Naive thymus-derived CD4-positive, alpha-beta T cell (primary cell): Measurements from ENCODE around the gene MRPL58. TPM values are rescaled to one million over a fixed set of nuclear protein-coding genes. Genes with fewer than 3 reads are reported as not detected.

Source experiments
- ATAC-seq: fragments of 150-1000 bp; cut with Tn5 transposase; 2 replicates; pipeline ENCODE4 v1.10.0; 2021; ENCODE audit warnings: mild to moderate bottlenecking, moderate library complexity
- CTCF ChIA-PET: fragments of 350-600 bp; sonication (Branson Sonifier 250); formaldehyde crosslinking; loops from one replicate; lab custom pipeline; 2021; ENCODE audit warnings: antibody characterized with exemption; lab: Charles Lee
- POLR2A ChIA-PET: fragments of 350-600 bp; sonication (Branson Sonifier 250); formaldehyde crosslinking; loops from one replicate; lab custom pipeline; 2021; ENCODE audit warnings: antibody characterized with exemption, inconsistent platforms; lab: Charles Lee
- DNase-seq, 9 donors: peaks; one replicate each; pipeline versions ENCODE4 v3.0.0 to v3.0.0-alpha.2; 2020 to 2022; ENCODE audit warnings: mixed read lengths in 1 of 9
- H3K27ac ChIP-seq: one replicate; pipeline ENCODE4 v1.7.0; 2013; ENCODE audit warnings: mild to moderate bottlenecking, low read depth, low read length, moderate library complexity
- H3K27me3 ChIP-seq, 2 donors: one replicate each; pipeline ENCODE4 v1.7.0; 2013; ENCODE audit warnings: low read length in 2 of 2, mild to moderate bottlenecking in 2 of 2, moderate library complexity in 2 of 2; ENCODE audit not compliant: control insufficient read depth in 2 of 2, insufficient read depth in 2 of 2
- H3K36me3 ChIP-seq, 3 experiments: 1 replicate in 2 of 3; 2 replicates in 1 of 3; pipeline ENCODE4 v1.7.0; 2013; ENCODE audit warnings: low read length in 3 of 3, mild to moderate bottlenecking in 3 of 3, moderate library complexity in 1 of 3; ENCODE audit not compliant: insufficient read depth in 3 of 3, control insufficient read depth in 2 of 3
- H3K4me1 ChIP-seq, 2 donors: one replicate each; pipeline ENCODE4 v1.7.0; 2013; ENCODE audit warnings: low read length in 2 of 2, mild to moderate bottlenecking in 2 of 2, moderate library complexity in 1 of 2; ENCODE audit not compliant: control insufficient read depth in 2 of 2, insufficient read depth in 2 of 2
- H3K4me3 ChIP-seq: 2 replicates; pipeline ENCODE4 v1.7.0; 2013; ENCODE audit warnings: mild to moderate bottlenecking, low read length
- H3K9me3 ChIP-seq, 3 experiments: 1 replicate in 2 of 3; 2 replicates in 1 of 3; pipeline ENCODE4 v1.7.0; 2013; ENCODE audit warnings: low read length in 3 of 3; ENCODE audit not compliant: control insufficient read depth in 2 of 3
- H3K27ac Mint-ChIP-seq, 9 donors: one replicate each; pipeline ENCODE4 v1.8.0; 2020 to 2022; ENCODE audit warnings: mixed read lengths in 9 of 9, mild to moderate bottlenecking in 8 of 9, moderate library complexity in 5 of 9, inconsistent platforms in 2 of 9
- H3K27me3 Mint-ChIP-seq, 5 donors: one replicate each; pipeline ENCODE4 v1.8.0; 2021 to 2022; ENCODE audit warnings: mixed read lengths in 5 of 5, mild to moderate bottlenecking in 1 of 5
- H3K36me3 Mint-ChIP-seq, 5 donors: one replicate each; pipeline ENCODE4 v1.8.0; 2020 to 2022; ENCODE audit warnings: mixed read lengths in 5 of 5, mild to moderate bottlenecking in 3 of 5, inconsistent platforms in 1 of 5
- H3K4me1 Mint-ChIP-seq, 7 donors: one replicate each; pipeline ENCODE4 v1.8.0; 2020 to 2022; ENCODE audit warnings: mixed read lengths in 7 of 7, mild to moderate bottlenecking in 3 of 7, inconsistent platforms in 1 of 7
- H3K4me3 Mint-ChIP-seq, 10 donors: one replicate each; pipeline ENCODE4 v1.8.0; 2020 to 2022; ENCODE audit warnings: mild to moderate bottlenecking in 10 of 10, mixed read lengths in 10 of 10, moderate library complexity in 6 of 10, inconsistent platforms in 2 of 10
- H3K9me3 Mint-ChIP-seq, 11 donors: one replicate each; pipeline ENCODE4 v1.8.0; 2020 to 2022; ENCODE audit warnings: mixed read lengths in 11 of 11, mild to moderate bottlenecking in 4 of 11, inconsistent platforms in 1 of 11, moderate library complexity in 1 of 11
- intact Hi-C, 2 donors: fragments of 100-400 bp; cut with micrococcal nuclease; formaldehyde crosslinking; loops; one replicate each; pipeline ENCODE4 v1.15.1; 2023
- polyA plus RNA-seq, 2 donors: library from polyadenylated mRNA; unstranded; fragments of 300-500 nt; fragmentation: Illumina TruSeq; gene quantifications; one replicate each; pipeline ENCODE4 v1.2.3, GENCODE V29; 2021
- total RNA-seq, 6 experiments: library from RNA in 5 of 6; stranded (reverse) in 5 of 6; gene quantifications; 1 replicate in 5 of 6; 2 replicates in 1 of 6; pipeline ENCODE4 v1.2.3 and lab custom pipeline; 2021 to 2026

MRPL58 gene
- total and polyA plus RNA-seq, 7 experiments from 2014 or later, result 11.7 to 71.4 (median 25.1) TPM

DNA sequence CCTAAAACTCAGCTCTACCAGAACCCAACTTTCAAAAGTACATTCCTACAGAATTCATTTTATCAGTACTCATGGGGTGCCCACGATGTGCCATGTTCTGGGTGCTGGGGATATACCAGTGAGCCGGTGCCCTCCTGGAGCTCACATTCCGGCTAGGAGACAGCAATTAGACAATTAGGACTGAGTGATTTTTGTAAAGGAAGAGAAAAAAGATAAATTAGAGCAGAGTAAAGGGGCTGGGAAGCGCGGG lies 449 bp upstream of the MRPL58 start:
- Histone ChIP-seq H3K9me3 (no peaks in the 10 kb centered on the region), H3K4me3 (peak overlapping the region; percentile 69), H3K27me3 (no peaks in the 10 kb centered on the region), H3K36me3 (peaks cover 0 to 13% (median 0%) of the 10 kb centered on the region in 3 experiments), H3K27ac (peak overlapping the region; percentile 83), H3K4me1 (peaks cover 9 to 14% of the 10 kb centered on the region in 2 donors)
- intact Hi-C loops, result loop anchor here (1.0 to 2.0 kb wide), 8 partner anchors 20 to 51 kb away; partner anchors contain the start of genes CDR2L (in 2 of the 2), ATP5PD (in 1 of the 2) and KCTD2 (in 1 of the 2)
- ATAC-seq (no peak), DNase-seq (no peak)
- H3K4me1 Mint-ChIP-seq, result peaks cover 25 to 38% (median 35%) of the 10 kb centered on the region in 7 donors
- peaks cover 0 to 4% (median 0%) of the 10 kb centered on the region in 5 donors for H3K27me3 Mint-ChIP-seq
- peak overlapping the region in 8 of 9 donors; percentile 82 to 97 (median 92) for H3K27ac Mint-ChIP-seq
- H3K9me3 Mint-ChIP-seq, result no peaks in the 10 kb centered on the region
- POLR2A ChIA-PET, result interaction anchor here (0.6 to 3.7 kb wide), 31 partner anchors 9 to 473 kb away, joined by 3 to 50 read pairs (median 5); partner anchors contain the start of genes ARMC7, ATP5PD, CDR2L and GGA3
- peaks cover 0 to 16% (median 7%) of the 10 kb centered on the region in 5 donors for H3K36me3 Mint-ChIP-seq
- CTCF ChIA-PET, result interaction anchor here (0.7 to 5.1 kb wide), 14 partner anchors 12 to 622 kb away, joined by 3 to 42 read pairs (median 4); partner anchors contain the start of genes CDR2L, HID1 and OTOP2
- peak overlapping the region; percentile 76 to 98 (median 94) for H3K4me3 Mint-ChIP-seq

DNA sequence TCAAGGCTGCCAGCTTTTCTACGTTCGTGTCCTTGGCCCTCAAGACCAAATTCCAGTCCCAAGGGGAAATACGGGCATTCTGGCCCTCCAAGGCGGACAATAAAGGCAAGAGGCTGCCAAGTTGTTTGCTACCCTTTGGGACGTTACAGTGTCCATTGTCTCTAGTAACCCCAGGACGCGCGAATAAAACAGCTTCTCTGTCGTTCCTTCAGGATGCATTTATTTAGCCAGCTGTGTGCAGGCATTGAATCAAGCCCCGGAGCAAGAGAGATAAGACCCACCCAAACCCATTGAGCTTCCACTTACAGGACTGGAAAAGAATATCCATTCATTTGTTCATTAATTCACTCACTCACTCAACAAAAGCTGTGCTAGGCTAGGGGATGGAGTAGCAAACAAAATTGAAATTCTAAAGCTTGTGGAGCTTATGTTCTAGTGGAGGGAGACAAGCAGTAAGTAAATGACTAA lies 656 bp downstream of the MRPL58 start:
- no peak for DNase-seq
- Mint-ChIP-seq H3K27ac (peak overlapping the region; percentile 5 to 97 (median 92)), H3K4me1 (peaks cover 25 to 38% (median 35%) of the 10 kb centered on the region in 7 donors), H3K36me3 (peaks cover 0 to 20% (median 7%) of the 10 kb centered on the region in 5 donors), H3K9me3 (no peaks in the 10 kb centered on the region), H3K27me3 (peaks cover 0 to 4% (median 0%) of the 10 kb centered on the region in 5 donors), H3K4me3 (peak overlapping the region; percentile 76 to 98 (median 94))
- Histone ChIP-seq H3K36me3 (peaks cover 0 to 14% (median 0%) of the 10 kb centered on the region in 3 experiments), H3K4me3 (peak overlapping the region; percentile 69), H3K27ac (peak overlapping the region; percentile 83), H3K4me1 (peaks cover 9 to 14% of the 10 kb centered on the region in 2 donors), H3K27me3 (no peaks in the 10 kb centered on the region), H3K9me3 (no peaks in the 10 kb centered on the region)
- ChIA-PET POLR2A (interaction anchor here (0.6 to 3.7 kb wide), 31 partner anchors 8 to 472 kb away, joined by 3 to 50 read pairs (median 5); partner anchors contain the start of genes ARMC7, ATP5PD, CDR2L and GGA3), CTCF (interaction anchor here (0.6 to 5.1 kb wide), 13 partner anchors 9 to 362 kb away, joined by 3 to 42 read pairs (median 5); partner anchors contain the start of gene HID1)
- intact Hi-C loops, result loop anchor here in 1 of 2 donors (2.0 kb wide), 1 partner anchor 26 kb away; the partner anchor contains the start of gene CDR2L
- ATAC-seq, result no peak

DNA sequence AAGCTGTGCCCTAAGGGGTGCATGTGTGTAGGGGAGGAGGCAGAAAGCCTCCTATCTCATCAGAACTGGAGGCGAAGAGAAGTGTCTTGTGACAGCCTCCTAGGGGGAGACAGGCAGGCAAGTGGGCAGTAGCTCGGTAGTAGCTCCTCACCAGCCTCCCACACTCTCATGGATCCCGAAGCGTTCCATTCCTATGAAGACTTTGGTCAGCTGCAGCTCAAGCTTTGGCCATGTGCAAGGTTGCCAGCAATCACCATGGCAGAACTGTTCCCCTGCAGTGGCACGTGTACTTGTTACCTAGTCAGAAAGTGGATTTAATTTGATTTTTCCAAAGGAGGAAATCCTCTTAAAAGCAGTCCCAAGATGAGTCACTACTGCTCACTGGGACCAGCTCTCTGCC lies 6.7 kb downstream of the MRPL58 start:
- Mint-ChIP-seq H3K4me3 (no peak overlapping the region), H3K27me3 (no peaks in the 10 kb centered on the region), H3K36me3 (peaks cover 3 to 51% (median 29%) of the 10 kb centered on the region in 5 donors), H3K27ac (peak overlapping the region in 1 of 9 donors; percentile 39), H3K9me3 (no peaks in the 10 kb centered on the region), H3K4me1 (peaks cover 8 to 24% (median 18%) of the 10 kb centered on the region in 7 donors)
- Histone ChIP-seq H3K4me3 (no peak overlapping the region), H3K36me3 (peaks cover 5 to 52% (median 15%) of the 10 kb centered on the region in 3 experiments), H3K27ac (no peak overlapping the region), H3K4me1 (no peaks in the 10 kb centered on the region), H3K9me3 (no peaks in the 10 kb centered on the region), H3K27me3 (no peaks in the 10 kb centered on the region)
- ChIA-PET CTCF (interaction anchor here (0.6 kb wide), 1 partner anchor 144 kb away, joined by 5 read pairs; no protein-coding TSS in a partner anchor), POLR2A (interaction anchor here (0.6 to 1.4 kb wide), 3 partner anchors 13 to 106 kb away, joined by 3 to 4 read pairs (median 3); no protein-coding TSS in a partner anchor)
- intact Hi-C loops, result no loop called here
- no peak for DNase-seq
- no peak for ATAC-seq

DNA sequence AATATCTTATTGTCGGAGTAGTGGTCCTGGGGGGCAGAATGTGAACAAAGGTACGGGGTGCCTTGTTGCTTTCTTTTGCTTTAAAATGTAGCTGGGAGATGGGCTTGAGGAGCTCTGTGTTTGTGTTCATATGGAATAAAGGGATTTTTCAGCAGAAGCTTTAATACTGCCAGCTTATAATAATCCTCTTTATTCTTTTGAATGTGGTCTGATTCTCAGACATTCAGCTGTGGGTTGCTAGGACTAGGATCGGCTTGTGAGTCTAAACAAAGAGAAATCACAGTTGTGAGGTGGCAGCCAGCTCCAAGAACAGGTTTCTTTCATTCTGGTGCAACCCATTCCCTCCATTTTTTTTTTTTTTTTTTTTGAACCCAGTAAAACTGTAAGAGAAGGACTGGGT lies 7.2 kb downstream of the MRPL58 start:
- H3K27ac Mint-ChIP-seq, result no peak overlapping the region
- H3K36me3 ChIP-seq, result peaks cover 5 to 52% (median 15%) of the 10 kb centered on the region in 3 experiments
- ChIA-PET POLR2A (interaction anchor here (0.7 to 1.4 kb wide), 4 partner anchors 9 to 59 kb away, joined by 3 read pairs; no protein-coding TSS in a partner anchor), CTCF (no interaction called here)
- DNase-seq, result no peak
- no peaks in the 10 kb centered on the region for H3K27me3 ChIP-seq
- no peaks in the 10 kb centered on the region for H3K27me3 Mint-ChIP-seq
- no peak overlapping the region for H3K27ac ChIP-seq
- no peaks in the 10 kb centered on the region for H3K9me3 Mint-ChIP-seq
- peaks cover 8 to 27% (median 19%) of the 10 kb centered on the region in 7 donors for H3K4me1 Mint-ChIP-seq
- H3K4me3 Mint-ChIP-seq, result no peak overlapping the region
- H3K36me3 Mint-ChIP-seq, result peaks cover 3 to 49% (median 29%) of the 10 kb centered on the region in 5 donors
- no peak overlapping the region for H3K4me3 ChIP-seq
- H3K9me3 ChIP-seq, result no peaks in the 10 kb centered on the region
- no peak for ATAC-seq
- H3K4me1 ChIP-seq, result peaks cover 1 to 2% of the 10 kb centered on the region in 2 donors
- intact Hi-C loops, result no loop called here

DNA sequence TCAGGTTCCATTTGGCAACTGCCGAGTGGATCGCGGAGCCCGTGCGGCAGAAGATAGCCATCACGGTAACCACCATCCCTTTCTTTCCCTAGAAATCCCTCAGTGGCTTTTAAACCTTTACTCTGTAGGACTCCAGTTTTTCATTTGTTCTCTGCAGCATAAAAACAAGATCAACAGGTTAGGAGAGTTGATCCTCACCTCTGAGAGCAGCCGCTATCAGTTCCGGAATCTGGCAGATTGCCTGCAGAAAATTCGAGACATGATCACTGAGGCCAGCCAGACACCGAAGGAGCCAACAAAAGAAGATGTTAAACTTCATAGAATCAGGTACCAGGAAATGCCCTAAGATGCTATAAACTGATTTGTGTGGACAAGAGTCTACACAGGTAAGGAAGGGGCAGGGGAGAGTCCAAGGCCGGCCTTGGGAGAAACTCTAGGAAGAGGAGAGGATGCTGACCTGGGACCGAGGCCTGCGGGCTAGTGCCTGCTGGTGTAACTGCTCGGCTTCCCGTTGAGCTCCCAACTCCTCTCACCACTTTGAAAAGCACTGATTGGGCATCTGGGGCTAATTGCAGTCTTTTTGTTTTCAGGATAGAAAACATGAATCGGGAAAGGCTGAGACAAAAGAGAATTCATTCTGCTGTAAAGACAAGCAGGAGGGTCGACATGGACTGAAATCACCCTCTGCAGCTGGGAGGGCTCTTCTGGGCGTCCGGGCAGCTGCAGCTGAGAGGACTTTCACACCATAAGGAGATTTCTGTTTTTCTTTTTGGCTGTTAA lies 8.1 kb downstream of the MRPL58 start:
- no peak overlapping the region for H3K27ac ChIP-seq
- no peaks in the 10 kb centered on the region for H3K9me3 ChIP-seq
- no peak for DNase-seq
- Mint-ChIP-seq H3K4me1 (peaks cover 12 to 29% (median 19%) of the 10 kb centered on the region in 7 donors), H3K4me3 (no peak overlapping the region), H3K27me3 (no peaks in the 10 kb centered on the region), H3K36me3 (peaks cover 3 to 43% (median 30%) of the 10 kb centered on the region in 5 donors), H3K9me3 (no peaks in the 10 kb centered on the region), H3K27ac (no peak overlapping the region)
- ATAC-seq, result no peak
- H3K36me3 ChIP-seq, result peaks cover 5 to 52% (median 15%) of the 10 kb centered on the region in 3 experiments
- no peaks in the 10 kb centered on the region for H3K27me3 ChIP-seq
- H3K4me1 ChIP-seq, result peaks cover 4% of the 10 kb centered on the region in 2 donors
- POLR2A ChIA-PET, result interaction anchor here (0.8 to 1.2 kb wide), 3 partner anchors 8 to 12 kb away, joined by 3 to 4 read pairs (median 3); partner anchors contain the start of gene MRPL58
- CTCF ChIA-PET, result no interaction called here
- H3K4me3 ChIP-seq, result no peak overlapping the region
- intact Hi-C loops, result no loop called here
